ENCODE data around the gene MUSK.

- TF ChIP-seq CTCF (IDR thresholded peaks at IDR 0.05; ENCODE audit: borderline replicate concordance, extremely low read depth, low read length, poor library complexity, severe bottlenecking): no peak
- no peak for TF ChIP-seq EZH2 (IDR thresholded peaks at IDR 0.05; ENCODE audit: borderline replicate concordance, low read depth, low read length, severe bottlenecking)
Observed at GRCh38 chr9:110850401-110851135, 182.0 kb downstream of the MUSK start.
